ENCODE measurements around the gene KRIT1.
"Not testable (repeated sequence)": the region's sequence is repeated elsewhere in the genome, so short reads cannot be mapped to it uniquely, and the experiment has no call there.

Gene KRIT1

DNA sequence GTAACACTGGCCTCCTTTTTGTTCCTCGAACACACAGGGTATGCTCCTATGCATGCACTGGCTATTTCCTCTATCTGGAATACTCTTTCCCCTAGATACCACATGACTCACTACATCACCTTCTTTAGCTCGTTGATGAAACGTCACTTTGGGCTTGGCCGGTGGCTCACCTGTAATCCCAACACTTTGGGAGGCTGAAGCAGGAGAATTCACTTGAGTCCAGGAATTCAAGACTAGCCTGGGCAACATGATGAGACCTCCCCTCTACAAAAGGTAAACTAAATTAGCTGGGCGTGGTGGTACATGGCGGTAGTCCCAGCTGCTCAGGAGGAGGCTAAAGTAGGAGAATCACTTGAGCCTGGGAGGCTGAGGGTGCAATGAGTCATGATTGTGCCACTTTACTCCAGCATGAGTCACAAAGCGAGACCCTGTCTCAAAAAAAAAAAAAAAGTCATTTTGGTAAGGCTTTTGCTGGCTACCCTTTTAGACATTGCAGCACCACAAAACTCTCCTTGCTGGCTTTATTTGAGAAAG is 14.6 kb upstream of the KRIT1 start:
- DNase-seq (ENCODE audit: low spot score in 2 of 2): no peak
- H3K36me3 Mint-ChIP-seq: peaks cover 15% of the 10 kb centered on the region
- no peaks in the 10 kb centered on the region for H3K9me3 Mint-ChIP-seq
- no peak for ATAC-seq (ENCODE audit: low read depth)
- peaks cover 13% of the 10 kb centered on the region for H3K4me1 Mint-ChIP-seq
- H3K27ac Mint-ChIP-seq: peak overlapping the region; percentile 11
- H3K4me3 Mint-ChIP-seq: no peak overlapping the region
- H3K27me3 Mint-ChIP-seq: no peaks in the 10 kb centered on the region

- peaks cover 3% of the 10 kb centered on the region for H3K9me3 Mint-ChIP-seq
- peak overlapping the region; percentile 11 for H3K27ac Mint-ChIP-seq
- H3K4me3 Mint-ChIP-seq: no peak overlapping the region
- ATAC-seq (ENCODE audit: low read depth): no peak
- peaks cover 18% of the 10 kb centered on the region for H3K36me3 Mint-ChIP-seq
- no peaks in the 10 kb centered on the region for H3K27me3 Mint-ChIP-seq
- peaks cover 16% of the 10 kb centered on the region for H3K4me1 Mint-ChIP-seq
- DNase-seq (ENCODE audit: low spot score in 2 of 2): no peak
These were observed 14.0 kb upstream of the KRIT1 start for GRCh38 chr7:92259610-92260247.

GRCh38 chr7:92259062-92259461 is 13.3 kb upstream of the KRIT1 start:
- no peak overlapping the region for H3K27ac Mint-ChIP-seq
- no peak overlapping the region for H3K4me3 Mint-ChIP-seq
- peaks cover 3% of the 10 kb centered on the region for H3K9me3 Mint-ChIP-seq
- no peaks in the 10 kb centered on the region for H3K27me3 Mint-ChIP-seq
- peaks cover 16% of the 10 kb centered on the region for H3K4me1 Mint-ChIP-seq
- peaks cover 18% of the 10 kb centered on the region for H3K36me3 Mint-ChIP-seq
- DNase-seq (ENCODE audit: low spot score in 2 of 2) (no peak), ATAC-seq (ENCODE audit: low read depth) (no peak)

DNA sequence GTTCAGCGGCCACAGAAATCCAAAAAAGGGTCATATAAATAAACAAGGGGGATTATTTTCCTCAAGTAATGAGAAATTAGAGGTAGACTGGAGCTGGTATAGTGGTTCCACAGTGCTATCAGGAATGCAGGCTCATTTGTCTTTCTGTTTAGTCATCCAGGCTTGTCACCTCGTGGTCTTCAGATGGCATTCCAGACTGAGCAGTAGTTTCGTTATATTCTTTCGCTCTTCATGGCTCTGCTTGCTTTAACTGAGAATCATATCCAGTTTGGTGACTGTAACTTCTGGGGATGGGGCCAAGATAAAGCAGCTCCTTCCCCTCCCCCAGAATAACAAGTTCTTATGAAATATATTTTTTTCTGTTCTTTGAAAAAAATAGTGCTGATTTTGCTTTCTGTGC is 9.6 kb upstream of the KRIT1 start:
- Mint-ChIP-seq H3K27ac (no peak overlapping the region), H3K4me1 (peaks cover 27% of the 10 kb centered on the region), H3K9me3 (peaks cover 3% of the 10 kb centered on the region), H3K27me3 (no peaks in the 10 kb centered on the region), H3K36me3 (peaks cover 20% of the 10 kb centered on the region), H3K4me3 (no peak overlapping the region)
- ATAC-seq (ENCODE audit: low read depth): no peak
- no peak for DNase-seq (ENCODE audit: low spot score in 2 of 2)

DNA sequence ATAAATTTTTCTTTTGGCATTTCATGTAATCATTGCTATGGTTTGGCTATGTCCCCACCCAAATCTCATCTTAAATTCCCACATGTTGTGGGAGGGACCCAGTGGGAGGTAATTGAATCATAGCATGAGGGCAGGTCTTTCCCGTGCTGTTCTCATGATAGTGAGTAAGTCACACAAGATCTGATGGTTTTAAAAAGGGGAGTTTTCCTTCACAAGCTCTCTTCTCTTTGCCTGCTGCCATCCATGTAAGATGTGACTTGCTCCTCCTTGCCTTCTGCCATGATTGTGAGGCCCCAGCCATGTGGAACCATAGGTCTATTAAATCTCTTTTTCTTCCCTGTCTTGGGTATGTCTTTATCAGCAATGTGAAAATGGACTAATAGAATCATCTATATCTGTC is 9.1 kb upstream of the KRIT1 start:
- H3K27ac Mint-ChIP-seq; H3K4me3 Mint-ChIP-seq; ATAC-seq (ENCODE audit: low read depth); H3K27me3 Mint-ChIP-seq; H3K9me3 Mint-ChIP-seq; DNase-seq (ENCODE audit: low spot score in 2 of 2): not testable (repeated sequence)
- Mint-ChIP-seq H3K36me3 (peaks cover 17% of the 10 kb centered on the region), H3K4me1 (peaks cover 22% of the 10 kb centered on the region)

DNA sequence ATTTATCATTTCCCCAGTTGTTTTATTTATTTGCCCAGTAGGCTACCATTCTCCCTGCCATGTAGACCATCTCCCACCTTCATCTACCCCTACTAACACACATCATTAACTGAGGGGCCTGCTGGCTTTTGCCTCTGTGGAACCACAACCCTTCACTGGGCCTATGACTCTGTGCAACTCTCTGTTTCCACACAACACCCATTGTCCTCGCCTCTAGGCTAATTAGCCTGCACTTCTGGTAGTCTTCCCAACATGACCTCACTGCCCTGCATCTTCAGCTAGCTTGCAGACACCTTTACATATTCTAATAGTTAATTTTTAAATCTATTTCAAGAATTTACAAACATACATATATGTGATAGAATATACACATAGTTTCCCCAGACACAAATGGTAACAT is 7.5 kb upstream of the KRIT1 start:
- peaks cover 18% of the 10 kb centered on the region for H3K4me1 Mint-ChIP-seq
- no peak overlapping the region for H3K27ac Mint-ChIP-seq
- ATAC-seq (ENCODE audit: low read depth) (no peak), DNase-seq (ENCODE audit: low spot score in 2 of 2) (no peak)
- H3K36me3 Mint-ChIP-seq: peaks cover 15% of the 10 kb centered on the region
- no peak overlapping the region for H3K4me3 Mint-ChIP-seq
- no peaks in the 10 kb centered on the region for H3K27me3 Mint-ChIP-seq
- H3K9me3 Mint-ChIP-seq: peaks cover 3% of the 10 kb centered on the region

GRCh38 chr7:92251181-92251580 is 5.5 kb upstream of the KRIT1 start:
- no peak for ATAC-seq (ENCODE audit: low read depth)
- Mint-ChIP-seq H3K27me3 (no peaks in the 10 kb centered on the region), H3K4me1 (peaks cover 31% of the 10 kb centered on the region), H3K27ac (no peak overlapping the region), H3K4me3 (no peak overlapping the region), H3K9me3 (peaks cover 3% of the 10 kb centered on the region), H3K36me3 (peaks cover 15% of the 10 kb centered on the region)
- DNase-seq (ENCODE audit: low spot score in 2 of 2): no peak

GRCh38 chr7:92250603-92251002 is 4.9 kb upstream of the KRIT1 start:
- no peak overlapping the region for H3K4me3 Mint-ChIP-seq
- H3K4me1 Mint-ChIP-seq: peaks cover 30% of the 10 kb centered on the region

GRCh38 chr7:92246360-92247101 is 817 bp upstream of the KRIT1 start:
- ATAC-seq (ENCODE audit: low read depth) (peak; percentile 30), DNase-seq (ENCODE audit: low spot score in 2 of 2) (peak in 1 of 2 donors; percentile 7)
- Mint-ChIP-seq H3K4me3 (peak overlapping the region; percentile 79), H3K4me1 (peaks cover 26% of the 10 kb centered on the region), H3K27me3 (no peaks in the 10 kb centered on the region), H3K36me3 (peaks cover 2% of the 10 kb centered on the region), H3K27ac (peak overlapping the region; percentile 81), H3K9me3 (no peaks in the 10 kb centered on the region)

More at GRCh38 chr7:92250603-92251002, 4.9 kb upstream of the KRIT1 start:
- DNase-seq (ENCODE audit: low spot score in 2 of 2): no peak
- ATAC-seq (ENCODE audit: low read depth): no peak
- peaks cover 3% of the 10 kb centered on the region for H3K9me3 Mint-ChIP-seq
- H3K27ac Mint-ChIP-seq: no peak overlapping the region
- no peaks in the 10 kb centered on the region for H3K27me3 Mint-ChIP-seq
- peaks cover 15% of the 10 kb centered on the region for H3K36me3 Mint-ChIP-seq

DNA sequence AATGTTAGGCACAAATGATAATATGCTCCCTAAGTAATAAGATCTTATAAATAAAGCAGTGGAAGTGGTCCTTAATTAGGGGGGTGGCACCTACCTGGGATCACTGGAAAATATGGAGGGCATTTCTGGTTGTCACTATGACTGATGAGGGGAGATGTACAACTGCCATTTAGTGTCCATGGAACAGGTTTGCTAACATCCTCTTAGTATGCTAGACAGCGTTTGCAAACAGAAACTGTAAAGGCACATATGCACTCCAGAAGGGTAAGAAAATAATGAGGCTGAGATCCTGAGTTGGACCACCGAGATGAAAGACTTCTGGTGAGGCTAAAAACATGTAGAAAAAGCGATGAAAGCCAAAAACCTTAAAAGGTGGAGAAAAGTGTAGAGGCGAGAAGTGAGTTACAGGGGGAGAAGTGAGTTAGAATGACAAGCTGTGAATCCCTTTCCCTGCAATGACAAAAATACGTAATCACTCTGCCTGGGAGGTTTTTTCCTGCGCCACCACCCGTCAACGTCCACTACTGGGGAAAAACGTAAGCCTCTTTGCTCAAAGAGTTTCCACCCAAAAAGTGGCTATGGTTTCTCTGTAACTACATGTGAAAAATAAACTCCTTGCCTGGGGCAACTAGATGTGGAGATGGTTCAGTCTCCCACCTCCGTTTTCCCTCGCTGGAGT is 767 bp downstream of the KRIT1 start:
- H3K36me3 Mint-ChIP-seq: no peaks in the 10 kb centered on the region

GRCh38 chr7:92242972-92243371 is 2.7 kb downstream of the KRIT1 start:
- ATAC-seq (ENCODE audit: low read depth): no peak
- H3K4me1 Mint-ChIP-seq: peaks cover 24% of the 10 kb centered on the region
- H3K27ac Mint-ChIP-seq: no peak overlapping the region
- H3K4me3 Mint-ChIP-seq: no peak overlapping the region
- peaks cover 4% of the 10 kb centered on the region for H3K36me3 Mint-ChIP-seq
- DNase-seq (ENCODE audit: low spot score in 2 of 2): no peak
- H3K27me3 Mint-ChIP-seq: no peaks in the 10 kb centered on the region
- no peaks in the 10 kb centered on the region for H3K9me3 Mint-ChIP-seq

More for the DNA sequence above, 767 bp downstream of the KRIT1 start:
- peak overlapping the region; percentile 100 for H3K27ac Mint-ChIP-seq
- DNase-seq (ENCODE audit: low spot score in 2 of 2) (peak; percentile 2 to 14), ATAC-seq (ENCODE audit: low read depth) (peak; percentile 9)
- H3K4me3 Mint-ChIP-seq: peak overlapping the region; percentile 98
- H3K27me3 Mint-ChIP-seq: no peaks in the 10 kb centered on the region
- peaks cover 25% of the 10 kb centered on the region for H3K4me1 Mint-ChIP-seq
- H3K9me3 Mint-ChIP-seq: no peaks in the 10 kb centered on the region

DNA sequence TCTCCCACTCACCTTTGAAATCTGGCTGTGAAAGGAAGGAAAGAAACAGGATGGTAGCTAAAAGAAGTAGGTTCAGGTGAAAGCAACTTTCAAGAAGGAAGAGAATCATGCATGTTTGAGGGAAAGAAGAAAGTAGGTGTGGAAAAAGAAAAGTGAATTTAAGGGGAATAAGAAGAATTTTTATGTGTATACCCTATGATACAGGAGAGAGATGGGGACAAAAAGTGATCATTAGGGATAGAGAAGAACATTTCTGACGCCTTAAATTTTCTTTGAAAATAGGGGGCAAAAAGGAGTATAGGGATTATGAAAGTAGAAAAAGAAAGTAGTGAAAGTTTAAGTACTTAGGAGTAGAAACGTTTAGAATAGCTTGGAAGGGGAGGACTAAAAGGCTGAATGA is 15.2 kb downstream of the KRIT1 start:
- H3K36me3 Mint-ChIP-seq: peaks cover 51% of the 10 kb centered on the region
- H3K27me3 Mint-ChIP-seq: no peaks in the 10 kb centered on the region
- ATAC-seq (ENCODE audit: low read depth) (no peak), DNase-seq (ENCODE audit: low spot score in 2 of 2) (no peak)
- peaks cover 3% of the 10 kb centered on the region for H3K9me3 Mint-ChIP-seq
- peak overlapping the region; percentile 35 for H3K27ac Mint-ChIP-seq
- H3K4me1 Mint-ChIP-seq: no peaks in the 10 kb centered on the region
- H3K4me3 Mint-ChIP-seq: no peak overlapping the region

DNA sequence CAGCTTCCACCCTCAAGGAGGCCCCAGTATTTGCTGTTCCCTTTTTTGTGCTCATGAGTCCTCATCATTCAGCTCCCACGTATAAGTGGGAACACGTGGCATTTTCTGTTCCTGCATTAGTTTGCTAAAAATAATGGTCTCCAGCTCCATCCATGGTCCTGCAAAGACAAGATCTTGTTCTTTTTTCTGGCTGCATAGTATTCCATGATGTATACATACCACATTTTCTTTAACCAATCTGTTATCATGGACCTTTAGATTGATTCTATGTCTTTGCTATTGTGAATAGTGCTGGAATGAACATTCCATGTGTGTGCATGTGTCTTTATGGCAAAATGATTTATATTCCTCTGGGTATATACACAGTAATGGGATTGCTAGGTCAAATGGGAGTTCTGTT is 17.0 kb downstream of the KRIT1 start:
- no peak for DNase-seq (ENCODE audit: low spot score in 2 of 2)
- Mint-ChIP-seq H3K27ac (no peak overlapping the region), H3K4me3 (no peak overlapping the region), H3K27me3 (no peaks in the 10 kb centered on the region), H3K36me3 (peaks cover 42% of the 10 kb centered on the region), H3K4me1 (no peaks in the 10 kb centered on the region), H3K9me3 (peaks cover 3% of the 10 kb centered on the region)
- no peak for ATAC-seq (ENCODE audit: low read depth)

- ATAC-seq (ENCODE audit: low read depth) (no peak), DNase-seq (ENCODE audit: low spot score in 2 of 2) (no peak)
- peaks cover 37% of the 10 kb centered on the region for H3K36me3 Mint-ChIP-seq
- peaks cover 3% of the 10 kb centered on the region for H3K9me3 Mint-ChIP-seq
- no peaks in the 10 kb centered on the region for H3K27me3 Mint-ChIP-seq
- H3K27ac Mint-ChIP-seq: peak overlapping the region; percentile 45
- H3K4me1 Mint-ChIP-seq: no peaks in the 10 kb centered on the region
- no peak overlapping the region for H3K4me3 Mint-ChIP-seq
These were observed 17.6 kb downstream of the KRIT1 start for GRCh38 chr7:92228100-92228499.

Measured in memory B cell (primary cell).